ENCODE measurements around the gene IFI30. TPM values are rescaled to one million over a fixed set of nuclear protein-coding genes. Genes with fewer than 3 reads are reported as not detected.
A peak's percentile ranks its signal among the peaks of the same experiment; 100 is the strongest.
"Not testable (repeated sequence)": the region's sequence is repeated elsewhere in the genome, so short reads cannot be mapped to it uniquely, and the experiment has no call there.

IFI30 gene
- total RNA-seq, 1 donor from 2014 or later = not detected

DNA sequence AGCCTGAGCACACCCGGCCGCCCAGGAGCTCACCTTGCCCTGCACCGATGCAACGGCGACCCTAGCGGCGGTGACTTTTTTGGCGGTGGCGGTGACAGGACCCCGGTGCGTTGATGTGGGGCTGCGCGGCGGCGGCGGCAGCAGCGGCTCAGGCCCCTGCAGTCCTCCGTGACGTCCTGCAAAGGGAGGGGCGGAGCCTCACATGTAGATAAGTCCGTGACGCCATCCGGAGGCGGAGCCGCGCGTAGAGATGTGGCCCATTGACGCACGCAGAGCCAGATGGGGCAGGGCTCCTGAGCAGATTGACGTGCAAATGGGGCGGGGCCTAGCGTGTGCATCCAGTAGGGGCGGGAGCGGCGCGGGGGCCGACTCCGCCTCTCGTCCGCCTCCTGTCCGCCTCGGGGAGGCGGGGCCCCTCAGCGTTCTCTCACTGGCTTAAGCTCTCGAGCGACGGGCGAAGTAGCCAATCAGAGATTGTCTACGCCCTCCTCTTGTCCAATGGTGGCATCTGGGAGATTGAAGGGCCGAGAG, 30.3 kb downstream of the IFI30 start, which contains the start of gene RAB3A:
TSS of gene RAB3A (minus strand) at position 180 of the 531 bp plus-strand sequence. CDS start 1,302 bp downstream, outside the sequence.
- peak; percentile 97 for DNase-seq (ENCODE audit: low read depth, low spot score)
- peak within 1 kb of the TSS; percentile 89 for H3K27ac Mint-ChIP-seq (ENCODE audit: unreplicated experiment)
- H3K9me3 Mint-ChIP-seq = no peaks in the 10 kb centered on the region
- no peaks in the 10 kb centered on the region for H3K36me3 Mint-ChIP-seq (ENCODE audit: low read depth)
- peaks cover 13% of the 10 kb centered on the region for H3K27me3 Mint-ChIP-seq (ENCODE audit: low read depth)
- TF ChIP-seq, protein P1, sequence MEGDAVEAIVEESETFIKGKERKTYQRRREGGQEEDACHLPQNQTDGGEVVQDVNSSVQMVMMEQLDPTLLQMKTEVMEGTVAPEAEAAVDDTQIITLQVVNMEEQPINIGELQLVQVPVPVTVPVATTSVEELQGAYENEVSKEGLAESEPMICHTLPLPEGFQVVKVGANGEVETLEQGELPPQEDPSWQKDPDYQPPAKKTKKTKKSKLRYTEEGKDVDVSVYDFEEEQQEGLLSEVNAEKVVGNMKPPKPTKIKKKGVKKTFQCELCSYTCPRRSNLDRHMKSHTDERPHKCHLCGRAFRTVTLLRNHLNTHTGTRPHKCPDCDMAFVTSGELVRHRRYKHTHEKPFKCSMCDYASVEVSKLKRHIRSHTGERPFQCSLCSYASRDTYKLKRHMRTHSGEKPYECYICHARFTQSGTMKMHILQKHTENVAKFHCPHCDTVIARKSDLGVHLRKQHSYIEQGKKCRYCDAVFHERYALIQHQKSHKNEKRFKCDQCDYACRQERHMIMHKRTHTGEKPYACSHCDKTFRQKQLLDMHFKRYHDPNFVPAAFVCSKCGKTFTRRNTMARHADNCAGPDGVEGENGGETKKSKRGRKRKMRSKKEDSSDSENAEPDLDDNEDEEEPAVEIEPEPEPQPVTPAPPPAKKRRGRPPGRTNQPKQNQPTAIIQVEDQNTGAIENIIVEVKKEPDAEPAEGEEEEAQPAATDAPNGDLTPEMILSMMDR (conservative IDR thresholded peaks at IDR 0.05) = peak; percentile 1
- peaks cover 37% of the 10 kb centered on the region for H3K4me1 Mint-ChIP-seq
- peak within 1 kb of the TSS; percentile 95 for H3K4me3 Mint-ChIP-seq

DNA sequence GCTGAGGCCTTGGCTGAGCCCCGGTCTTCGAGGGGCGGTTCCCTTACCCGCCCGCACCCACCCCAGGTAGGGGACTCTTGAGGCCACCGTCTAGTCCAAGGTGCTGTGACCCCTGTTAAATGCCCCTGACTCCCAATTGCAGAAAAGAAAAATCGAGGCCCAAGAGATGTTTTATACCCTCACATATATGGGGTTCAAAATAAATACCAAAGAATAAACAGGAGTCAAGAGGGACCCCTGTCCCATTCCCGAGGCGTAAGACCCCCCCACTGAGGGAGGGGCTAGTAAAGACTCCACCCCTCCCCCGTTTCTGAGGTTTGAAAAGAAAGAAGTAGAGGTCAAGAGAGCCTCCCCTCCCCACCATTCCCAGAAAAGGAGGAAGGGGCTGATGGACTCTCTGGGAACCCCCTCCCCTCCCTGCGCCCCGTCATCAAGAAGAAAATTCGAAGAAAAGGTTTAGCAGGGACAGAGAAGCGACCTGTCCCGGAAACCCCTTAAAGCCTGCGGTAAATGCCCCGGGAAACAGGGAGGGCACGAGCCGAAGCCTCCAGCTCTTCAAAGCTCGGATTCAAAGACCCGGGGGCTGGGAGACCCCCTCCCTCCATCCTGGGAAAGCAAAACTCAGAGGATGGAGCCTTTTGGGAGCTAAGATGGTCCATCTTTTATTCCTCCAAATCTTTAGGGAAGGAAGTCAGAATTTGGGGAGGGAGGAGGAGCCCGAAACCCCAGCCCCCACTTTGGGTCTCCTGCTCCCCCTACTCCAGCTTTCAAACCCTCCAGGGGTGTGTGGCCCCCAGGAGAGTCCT, 31.0 kb downstream of the IFI30 start:
- Mint-ChIP-seq H3K27ac (ENCODE audit: unreplicated experiment) (peak overlapping the region; percentile 89), H3K9me3 (no peaks in the 10 kb centered on the region), H3K4me1 (peaks cover 37% of the 10 kb centered on the region), H3K36me3 (ENCODE audit: low read depth) (no peaks in the 10 kb centered on the region), H3K4me3 (peak overlapping the region; percentile 95), H3K27me3 (ENCODE audit: low read depth) (peaks cover 13% of the 10 kb centered on the region)
- TF ChIP-seq, protein P1 (conservative IDR thresholded peaks at IDR 0.05) = no peak
- peak; percentile 69 for DNase-seq (ENCODE audit: low read depth, low spot score)

DNA sequence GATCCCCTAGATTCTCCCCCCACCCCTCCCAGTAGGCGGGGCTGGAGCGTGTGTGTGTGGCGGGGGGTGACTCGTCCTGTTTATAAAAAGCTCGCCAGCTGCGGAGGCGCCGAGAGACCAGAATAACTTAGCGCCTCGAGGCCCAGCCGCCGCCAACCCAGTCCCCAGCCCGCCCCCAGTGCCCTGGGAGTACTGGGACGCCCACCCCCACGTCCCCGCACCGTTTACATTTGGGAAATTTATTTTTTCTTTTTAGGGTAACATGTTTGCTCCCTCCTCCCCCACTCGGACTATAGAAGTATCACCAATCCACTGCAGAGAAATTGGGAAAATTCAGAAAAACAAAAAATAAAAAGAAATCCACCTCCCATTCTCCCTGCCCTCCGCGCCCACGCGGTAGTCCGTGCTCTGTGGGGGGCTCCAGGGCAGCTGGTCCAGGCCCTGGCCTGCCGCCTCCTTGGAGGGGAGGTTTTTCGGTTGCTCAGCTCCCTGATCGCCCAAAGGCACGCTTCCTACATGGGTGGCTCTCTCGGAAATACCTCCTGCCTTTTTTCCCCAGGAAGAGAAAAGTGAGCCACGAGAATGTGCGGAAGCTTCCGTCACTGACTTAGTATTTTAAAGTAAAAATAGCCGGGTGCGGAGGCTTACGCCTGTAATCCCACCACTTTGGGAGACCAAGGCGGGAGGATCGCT, 31.7 kb downstream of the IFI30 start:
- peak overlapping the region; percentile 95 for H3K4me3 Mint-ChIP-seq
- H3K27ac Mint-ChIP-seq (ENCODE audit: unreplicated experiment) = peak overlapping the region; percentile 89
- H3K36me3 Mint-ChIP-seq (ENCODE audit: low read depth) = no peaks in the 10 kb centered on the region
- no peaks in the 10 kb centered on the region for H3K9me3 Mint-ChIP-seq
- TF ChIP-seq, protein P1 (conservative IDR thresholded peaks at IDR 0.05) = peak; percentile 13
- DNase-seq (ENCODE audit: low read depth, low spot score) = peak; percentile 48
- H3K27me3 Mint-ChIP-seq (ENCODE audit: low read depth) = peaks cover 13% of the 10 kb centered on the region
- H3K4me1 Mint-ChIP-seq = peaks cover 37% of the 10 kb centered on the region

DNA sequence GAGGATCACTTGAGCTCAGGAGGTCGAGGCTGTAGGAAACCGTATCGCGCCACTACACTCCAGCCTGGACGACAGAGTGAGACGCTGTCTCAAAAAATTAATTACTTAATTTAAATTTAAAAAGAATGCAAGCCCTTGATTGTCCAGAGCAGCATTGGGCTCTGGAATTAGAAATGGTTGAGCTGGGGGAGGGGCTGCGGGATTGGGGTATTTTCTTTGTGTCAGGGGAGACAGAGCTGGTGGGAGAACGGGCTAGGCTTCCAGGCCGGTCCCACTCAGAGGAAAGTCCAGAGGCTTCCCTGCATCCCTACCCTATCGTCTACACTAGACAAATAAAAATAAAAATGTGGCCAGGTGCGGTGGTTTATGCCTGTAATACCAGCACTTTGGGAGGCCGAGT, 32.4 kb downstream of the IFI30 start:
- Mint-ChIP-seq H3K27me3 (ENCODE audit: low read depth) (peaks cover 14% of the 10 kb centered on the region), H3K27ac (ENCODE audit: unreplicated experiment) (no peak overlapping the region), H3K36me3 (ENCODE audit: low read depth) (no peaks in the 10 kb centered on the region), H3K4me1 (peaks cover 37% of the 10 kb centered on the region), H3K4me3 (no peak overlapping the region), H3K9me3 (no peaks in the 10 kb centered on the region)
- TF ChIP-seq, protein P1 (conservative IDR thresholded peaks at IDR 0.05) = no peak
- DNase-seq (ENCODE audit: low read depth, low spot score) = no peak

DNA sequence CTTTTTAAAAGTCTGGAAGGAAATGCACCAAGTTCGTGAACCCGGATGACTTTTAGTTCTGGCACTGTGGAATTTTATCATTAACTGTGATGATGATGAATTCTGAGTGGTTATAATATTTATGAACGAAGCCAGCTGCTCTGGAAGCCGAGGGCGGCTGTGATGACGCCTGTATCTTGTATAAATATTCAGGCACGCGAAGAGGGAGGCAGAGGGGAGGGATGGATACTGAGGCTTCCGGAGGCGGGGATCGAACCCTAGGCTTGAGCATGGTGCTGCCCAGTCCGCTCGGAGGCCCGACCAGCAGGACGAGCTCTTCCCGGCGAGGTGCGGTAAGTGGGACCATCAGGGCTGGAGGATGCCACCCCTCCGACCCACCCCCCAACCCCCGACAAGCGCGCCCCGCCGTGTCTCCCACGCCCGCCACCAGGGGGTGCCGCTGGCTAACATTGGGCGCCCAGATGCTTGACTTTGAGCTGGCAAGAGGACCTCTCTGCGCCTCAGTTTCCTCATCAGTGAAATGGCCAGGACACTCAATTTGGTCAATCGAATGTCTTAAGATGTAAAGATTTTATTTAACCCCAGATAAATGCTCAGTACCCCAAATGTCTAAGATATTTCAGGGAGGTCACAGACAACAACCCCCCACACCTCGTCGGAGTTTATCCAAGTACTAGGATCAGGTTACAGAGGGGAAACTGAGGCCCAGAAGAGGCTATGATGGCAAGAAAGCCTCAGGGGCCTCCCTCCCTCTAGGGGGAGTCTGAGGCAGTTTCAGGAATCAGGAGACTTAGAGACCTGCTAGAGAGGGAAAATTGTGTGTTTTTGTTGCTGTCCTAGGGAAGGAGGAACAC, 34.7 kb downstream of the IFI30 start:
- no peak for DNase-seq (ENCODE audit: low read depth, low spot score)
- no peaks in the 10 kb centered on the region for H3K36me3 Mint-ChIP-seq (ENCODE audit: low read depth)
- H3K4me3 Mint-ChIP-seq = peak overlapping the region; percentile 56
- H3K27ac Mint-ChIP-seq (ENCODE audit: unreplicated experiment) = no peak overlapping the region
- H3K4me1 Mint-ChIP-seq = peaks cover 20% of the 10 kb centered on the region
- TF ChIP-seq, protein P1 (conservative IDR thresholded peaks at IDR 0.05) = peak; percentile 66
- peaks cover 14% of the 10 kb centered on the region for H3K27me3 Mint-ChIP-seq (ENCODE audit: low read depth)
- H3K9me3 Mint-ChIP-seq = no peaks in the 10 kb centered on the region

DNA sequence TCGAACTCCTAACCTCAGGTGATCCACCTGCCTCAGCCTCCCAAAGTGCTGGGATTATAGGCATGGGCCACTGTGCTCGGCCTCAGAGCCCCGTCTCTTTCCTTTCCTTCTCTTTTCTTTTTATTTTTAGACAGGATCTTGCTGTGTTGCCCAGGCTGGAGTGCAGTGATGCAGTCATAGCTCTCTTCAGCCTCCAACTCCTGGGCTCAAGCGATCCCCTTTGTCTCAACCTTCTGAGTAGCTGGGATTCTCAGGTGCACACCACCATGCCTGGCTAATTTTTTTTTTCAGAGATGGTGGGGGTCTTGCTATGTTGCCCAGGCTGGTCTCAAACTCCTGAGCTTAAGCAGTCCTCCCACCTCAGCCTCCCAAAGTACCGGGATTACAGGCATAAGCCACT, 36.3 kb downstream of the IFI30 start:
- H3K4me3 Mint-ChIP-seq; H3K36me3 Mint-ChIP-seq (ENCODE audit: low read depth); DNase-seq (ENCODE audit: low read depth, low spot score); H3K27ac Mint-ChIP-seq (ENCODE audit: unreplicated experiment); H3K9me3 Mint-ChIP-seq; H3K4me1 Mint-ChIP-seq: not testable (repeated sequence)
- peaks cover 11% of the 10 kb centered on the region for H3K27me3 Mint-ChIP-seq (ENCODE audit: low read depth)
